ENCODE measurements around the gene HOXD12. TPM values are rescaled to one million over a fixed set of nuclear protein-coding genes. Genes with fewer than 3 reads are reported as not detected.
A peak's percentile ranks its signal among the peaks of the same experiment; 100 is the strongest.

HOXD12 gene
- total RNA-seq, 4 donors from 2014 or later, result not detected

Small RNAs within 50 kb of the gene (small RNA-seq; reads per million reads assigned to genes)
- gene MIR10B, result 84,672 reads per million, percentile 100 among the genes with 10 or more reads in this experiment

Other genes with a start within 250 kb of the HOXD12 start
- gene LNPK, start 97.5 kb upstream of the HOXD12 start, total RNA-seq, result 10 to 100 TPM; 35.0 to 60.8 (median 38.3) TPM
- under 1 TPM in 1 of 4 donors, not detected in 3; 0.16 TPM for gene EVX2, start 15.8 kb upstream of the HOXD12 start, total RNA-seq
- 1 to 10 TPM in 1 of 4 donors, not detected in 3; 1.1 TPM for gene HOXD13, start 7.1 kb upstream of the HOXD12 start, total RNA-seq
- gene HOXD11, start 7.5 kb downstream of the HOXD12 start, total RNA-seq, result not detected
- under 1 TPM in 2 of 4 donors, not detected in 2; 0.17 to 0.66 TPM for gene HOXD10, start 17.0 kb downstream of the HOXD12 start, total RNA-seq
- gene HOXD9, start 22.9 kb downstream of the HOXD12 start, total RNA-seq, result 1 to 10 TPM; 1.9 to 6.4 (median 3.7) TPM
- gene HOXD8, start 29.9 kb downstream of the HOXD12 start, total RNA-seq, result 10 to 100 TPM in 3 of 4 donors, 1 to 10 TPM in 1; 8.0 to 24.5 (median 14.4) TPM
- 10 to 100 TPM in 1 of 4 donors, 1 to 10 TPM in 3; 1.5 to 20.7 (median 6.4) TPM for gene HOXD4, start 51.8 kb downstream of the HOXD12 start, total RNA-seq
- gene HOXD3, start 57.5 kb downstream of the HOXD12 start, total RNA-seq, result 10 to 100 TPM in 1 of 4 donors, 1 to 10 TPM in 3; 1.3 to 23.0 (median 3.6) TPM
- gene HOXD1, start 88.9 kb downstream of the HOXD12 start, total RNA-seq, result 1 to 10 TPM in 2 of 4 donors, under 1 TPM in 2; 0.38 to 2.1 (median 1.1) TPM
- gene MTX2, start 169.6 kb downstream of the HOXD12 start, total RNA-seq, result 10 to 100 TPM; 18.4 to 24.5 (median 21.4) TPM

Data from subcutaneous adipose tissue (tissue), 4 donors.